Measurements from ENCODE around the gene LEKR1.
A peak's percentile ranks its signal among the peaks of the same experiment; 100 is the strongest.
"Not testable (repeated sequence)": the region's sequence is repeated elsewhere in the genome, so short reads cannot be mapped to it uniquely, and the experiment has no call there.

Gene LEKR1

GRCh38 chr3:156948402-156949210 is 122.5 kb downstream of the LEKR1 start:
- no peak overlapping the region for H3K4me3 ChIP-seq (ENCODE audit: low read length)
- DNase-seq (ENCODE audit: low read depth, low spot score): no peak

DNA sequence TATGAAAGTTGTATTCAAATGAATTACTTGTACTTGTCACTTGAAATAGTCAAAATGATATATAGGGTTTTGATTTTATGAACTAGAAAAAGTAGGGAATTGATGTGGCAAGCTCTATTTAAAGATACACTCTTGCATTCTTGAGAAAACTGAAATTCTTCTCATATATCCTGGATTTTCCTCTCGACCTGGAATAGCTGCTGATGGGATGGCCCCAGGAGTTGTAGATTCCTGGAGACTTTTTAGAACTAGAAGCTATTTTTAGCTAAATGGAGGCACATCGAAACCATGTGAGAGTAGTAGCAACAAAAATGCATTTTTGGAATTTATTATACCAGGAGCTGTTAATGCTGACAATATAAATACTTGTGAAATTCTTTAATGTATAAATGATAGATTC is 125.9 kb downstream of the LEKR1 start:
- no peak for DNase-seq (ENCODE audit: low read depth, low spot score)
- no peak overlapping the region for H3K4me3 ChIP-seq (ENCODE audit: low read length)

DNA sequence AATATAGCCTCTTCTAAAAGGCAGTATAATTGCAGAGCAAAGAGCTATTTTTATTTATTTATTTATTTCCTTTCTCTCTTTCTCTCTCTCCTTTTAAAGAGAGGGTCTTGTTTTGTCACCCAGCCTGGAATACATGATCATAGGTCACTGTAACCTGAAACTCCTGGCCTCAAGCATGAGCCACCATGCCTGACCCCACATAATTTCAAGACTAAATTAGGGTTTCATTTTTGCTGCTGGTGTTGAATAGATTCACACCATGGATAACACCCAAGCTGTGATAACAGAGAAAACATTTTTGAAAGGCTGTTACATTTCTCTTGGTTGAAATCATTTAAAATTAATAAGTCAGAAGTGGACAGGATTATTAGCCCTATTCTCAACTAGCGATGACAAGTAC is 131.6 kb downstream of the LEKR1 start:
- no peak for DNase-seq (ENCODE audit: low read depth, low spot score)
- H3K4me3 ChIP-seq (ENCODE audit: low read length): no peak overlapping the region

DNA sequence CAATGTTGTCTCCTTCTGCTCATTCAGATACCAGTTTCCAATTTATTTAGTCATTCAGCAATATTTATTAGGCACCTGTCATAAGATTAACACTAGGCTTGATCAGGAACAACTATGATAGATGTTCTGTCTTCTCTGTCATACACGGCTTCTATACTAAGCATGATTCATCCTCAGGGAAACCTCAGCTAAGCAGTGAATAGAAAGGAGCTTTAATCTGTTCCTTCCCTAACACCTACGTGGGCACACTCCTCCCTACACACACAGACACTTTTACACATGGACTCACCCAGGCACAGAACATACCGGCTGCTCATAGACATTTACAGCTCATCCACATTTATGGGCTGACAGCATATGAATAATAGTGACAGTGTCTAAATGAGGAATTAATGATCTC is 136.9 kb downstream of the LEKR1 start:
- H3K4me3 ChIP-seq (ENCODE audit: low read length): no peak overlapping the region
- no peak for DNase-seq (ENCODE audit: low read depth, low spot score)

- DNase-seq (ENCODE audit: low read depth, low spot score): no peak
- no peak overlapping the region for H3K4me3 ChIP-seq (ENCODE audit: low read length)
Measured at GRCh38 chr3:156964577-156964976, 138.4 kb downstream of the LEKR1 start.

DNA sequence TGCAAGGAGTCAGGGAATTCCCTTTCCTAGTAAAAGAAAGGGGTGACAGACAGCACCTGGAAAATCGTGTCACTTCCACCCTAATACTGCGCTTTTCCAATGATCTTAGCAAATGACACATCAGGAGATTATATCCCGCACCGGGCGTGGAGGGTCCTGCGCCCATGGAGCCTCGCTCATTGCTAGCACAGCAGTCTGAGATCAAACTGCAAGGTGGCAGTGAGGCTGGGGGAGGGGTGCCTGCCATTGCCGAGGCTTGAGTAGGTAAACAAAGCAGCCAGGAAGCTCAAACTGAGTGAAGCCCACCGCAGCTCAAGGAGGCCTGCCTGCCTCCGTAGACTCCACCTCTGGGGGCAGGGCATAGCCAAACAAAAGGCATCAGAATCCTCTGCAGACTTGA is 140.2 kb downstream of the LEKR1 start:
- not testable (repeated sequence) for DNase-seq (ENCODE audit: low read depth, low spot score)

DNA sequence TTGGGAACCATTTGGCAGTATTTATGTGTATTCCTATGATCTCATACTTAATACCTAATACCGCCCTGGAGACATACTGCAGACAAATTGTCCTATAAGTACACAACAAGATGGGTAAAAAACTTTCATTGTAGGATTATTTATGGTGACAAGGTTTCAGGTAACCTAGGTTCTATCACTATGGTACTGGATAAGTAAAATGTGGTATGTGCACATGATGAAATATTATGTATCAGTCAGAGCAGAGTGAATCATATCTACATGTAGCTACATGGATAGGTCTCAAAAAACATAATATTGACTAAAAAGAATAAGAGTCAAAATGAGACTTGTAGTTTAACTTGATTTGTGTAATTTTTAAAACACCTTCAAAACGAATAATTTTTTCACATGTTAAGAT is 147.8 kb downstream of the LEKR1 start:
- DNase-seq (ENCODE audit: low read depth, low spot score): no peak

More for the DNA sequence above, 140.2 kb downstream of the LEKR1 start:
- H3K4me3 ChIP-seq (ENCODE audit: low read length): not testable (repeated sequence)

GRCh38 chr3:156974931-156975330 is 148.8 kb downstream of the LEKR1 start:
- no peak for DNase-seq (ENCODE audit: low read depth, low spot score)

More for the DNA sequence above, 147.8 kb downstream of the LEKR1 start:
- no peak overlapping the region for H3K4me3 ChIP-seq (ENCODE audit: low read length)

GRCh38 chr3:156975721-156976120 is 149.6 kb downstream of the LEKR1 start:
- no peak for DNase-seq (ENCODE audit: low read depth, low spot score)
- no peak overlapping the region for H3K4me3 ChIP-seq (ENCODE audit: low read length)

More at GRCh38 chr3:156974931-156975330, 148.8 kb downstream of the LEKR1 start:
- no peak overlapping the region for H3K4me3 ChIP-seq (ENCODE audit: low read length)

DNA sequence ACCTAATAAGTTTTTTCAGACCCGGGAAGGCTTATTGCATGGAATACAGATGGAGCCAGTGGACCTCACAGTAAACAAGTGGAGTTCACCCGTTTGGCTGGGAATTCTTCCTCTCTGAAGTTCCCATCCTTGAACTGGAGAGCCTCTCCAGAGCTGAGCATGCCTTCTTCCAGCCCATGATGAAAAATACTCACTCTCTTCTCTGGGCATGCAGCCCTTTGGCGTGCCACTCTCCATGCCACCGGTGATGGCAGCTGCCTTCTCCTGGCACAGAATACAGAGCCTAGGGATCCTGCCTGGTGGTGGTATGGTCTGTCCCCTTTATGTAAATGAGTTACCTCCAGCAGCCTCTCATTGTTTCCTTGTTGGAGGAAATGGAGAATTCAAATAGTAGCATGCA is 150.8 kb downstream of the LEKR1 start:
- DNase-seq (ENCODE audit: low read depth, low spot score): no peak

DNA sequence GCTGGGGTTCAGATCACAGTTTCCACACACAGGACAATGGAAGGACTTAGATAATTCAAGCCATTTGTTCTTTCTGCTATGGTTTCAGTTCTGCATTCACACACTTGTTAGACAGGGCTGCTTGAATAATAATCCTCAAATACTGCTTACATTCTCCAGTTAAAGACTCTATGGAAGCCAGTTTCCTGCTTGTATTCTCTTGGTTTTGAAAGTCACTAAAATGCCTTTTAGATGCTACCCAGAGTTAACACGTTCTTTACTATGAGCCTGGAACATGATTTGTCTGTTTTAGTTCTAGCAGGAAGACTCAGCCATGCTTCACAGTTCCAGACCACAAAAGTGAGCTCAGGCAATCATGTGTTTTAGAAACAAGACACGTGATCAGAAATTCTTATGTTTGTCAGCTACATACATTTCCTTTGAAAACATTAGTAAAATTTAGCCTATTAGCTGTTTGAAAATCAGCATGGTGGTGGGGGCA is 152.4 kb downstream of the LEKR1 start:
- peak; percentile 6 for DNase-seq (ENCODE audit: low read depth, low spot score)
- no peak overlapping the region for H3K4me3 ChIP-seq (ENCODE audit: low read length)

More for the DNA sequence above, 150.8 kb downstream of the LEKR1 start:
- H3K4me3 ChIP-seq (ENCODE audit: low read length): no peak overlapping the region

DNA sequence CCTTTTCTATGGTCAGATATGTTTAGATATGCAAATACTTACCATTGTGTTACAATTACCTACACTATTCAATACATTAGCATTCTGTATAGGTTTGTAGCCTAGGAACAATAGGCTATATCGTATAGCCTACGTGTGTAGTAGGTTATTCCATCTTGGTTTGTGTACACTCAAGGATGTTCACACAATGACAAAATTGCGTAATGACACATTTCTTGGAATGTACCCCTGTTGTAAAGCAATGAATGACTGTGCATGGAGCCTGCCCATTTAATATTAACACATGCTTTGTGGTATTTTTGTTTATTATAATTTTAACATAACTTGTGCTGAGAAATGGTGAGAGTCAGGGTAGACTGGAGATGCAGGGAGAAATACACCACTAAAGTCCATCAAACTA is 154.9 kb downstream of the LEKR1 start:
- H3K4me3 ChIP-seq (ENCODE audit: low read length): no peak overlapping the region
- no peak for DNase-seq (ENCODE audit: low read depth, low spot score)

DNA sequence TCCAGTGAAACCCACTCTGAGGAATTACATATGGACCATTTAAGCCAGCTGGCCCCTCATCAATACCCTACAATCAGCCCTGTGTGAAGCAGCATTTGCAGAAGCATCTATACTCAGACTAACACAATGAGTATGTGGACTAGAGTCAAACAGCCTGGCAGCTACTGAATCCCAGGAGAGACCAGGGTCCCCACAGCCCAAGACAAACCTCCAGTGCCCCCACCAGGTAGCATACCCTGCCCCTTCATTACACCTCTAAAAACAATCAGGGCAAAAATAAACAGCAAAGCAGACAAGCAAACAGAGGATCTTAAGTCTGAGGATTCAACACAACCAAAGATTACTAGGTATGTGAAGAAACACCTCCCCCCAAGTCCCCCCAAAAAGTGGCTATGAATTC is 157.4 kb downstream of the LEKR1 start:
- DNase-seq (ENCODE audit: low read depth, low spot score): no peak
- no peak overlapping the region for H3K4me3 ChIP-seq (ENCODE audit: low read length)

DNA sequence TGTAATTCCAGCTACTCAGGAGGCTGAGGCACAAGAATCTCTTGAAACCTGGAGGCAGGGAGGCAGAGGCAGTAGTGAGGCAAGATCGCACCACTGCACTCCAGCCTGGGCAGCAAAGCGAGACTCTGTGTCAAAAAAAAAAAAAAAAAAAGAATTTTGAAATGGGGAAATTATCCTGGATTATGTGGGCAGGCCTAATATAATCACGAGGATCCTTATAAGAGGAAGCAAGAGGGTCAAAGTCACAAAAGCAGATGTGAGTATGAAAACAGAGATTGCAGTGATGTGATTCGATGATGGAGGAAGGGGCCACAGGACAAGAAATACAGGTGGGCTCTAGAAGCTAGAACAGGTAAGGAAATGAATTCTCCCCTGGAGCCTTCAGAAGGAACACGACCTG is 159.6 kb downstream of the LEKR1 start:
- H3K4me3 ChIP-seq (ENCODE audit: low read length): no peak overlapping the region
- DNase-seq (ENCODE audit: low read depth, low spot score): no peak

GRCh38 chr3:156987946-156988345 is 161.8 kb downstream of the LEKR1 start:
- no peak for DNase-seq (ENCODE audit: low read depth, low spot score)

DNA sequence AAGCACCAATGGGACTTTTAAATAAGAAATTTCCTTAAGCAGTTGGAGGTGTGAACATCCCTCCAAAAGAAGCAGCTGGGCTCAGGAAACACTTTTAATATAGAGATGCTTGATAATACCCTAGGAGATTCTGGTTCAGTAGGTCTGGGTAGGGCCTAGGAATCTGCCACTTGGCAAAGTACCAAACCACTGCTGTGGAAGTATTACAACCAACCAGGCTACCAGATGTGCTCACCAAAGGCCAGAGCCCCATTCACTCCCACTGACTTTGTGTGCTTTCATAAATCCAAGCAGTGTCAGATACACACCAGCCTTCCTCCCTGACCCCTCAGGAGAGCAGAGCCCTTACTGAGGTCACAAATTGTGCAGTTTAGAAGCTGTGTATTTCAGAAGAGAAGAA is 171.2 kb downstream of the LEKR1 start:
- no peak for DNase-seq (ENCODE audit: low read depth, low spot score)
- no peak overlapping the region for H3K4me3 ChIP-seq (ENCODE audit: low read length)

More at GRCh38 chr3:156987946-156988345, 161.8 kb downstream of the LEKR1 start:
- H3K4me3 ChIP-seq (ENCODE audit: low read length): no peak overlapping the region

- DNase-seq (ENCODE audit: low read depth, low spot score): no peak
- H3K4me3 ChIP-seq (ENCODE audit: low read length): no peak overlapping the region
Measured at GRCh38 chr3:157001221-157001957, 175.2 kb downstream of the LEKR1 start.

GRCh38 chr3:157021679-157022078 is 195.5 kb downstream of the LEKR1 start:
- H3K4me3 ChIP-seq (ENCODE audit: low read length): no peak overlapping the region
- no peak for DNase-seq (ENCODE audit: low read depth, low spot score)

DNA sequence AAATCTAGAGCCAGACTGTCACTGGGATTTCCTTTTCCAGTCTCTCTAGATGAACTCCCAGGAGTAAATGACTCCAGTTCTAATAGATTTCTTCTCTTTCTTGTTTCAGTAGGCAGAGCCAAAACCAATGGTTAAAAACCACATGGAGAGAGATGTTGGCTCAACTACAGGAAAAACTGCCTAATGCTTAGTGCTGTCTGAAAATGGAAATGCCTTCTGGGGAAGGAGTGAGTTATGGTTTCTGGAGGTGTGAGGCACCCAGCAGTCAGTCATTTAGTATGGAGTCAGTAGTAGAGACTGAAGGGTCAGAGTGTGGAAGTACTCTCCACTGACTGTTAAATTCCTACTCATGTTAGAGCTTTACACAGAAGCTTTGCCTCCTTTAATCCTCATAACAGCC is 197.1 kb downstream of the LEKR1 start:
- no peak for DNase-seq (ENCODE audit: low read depth, low spot score)

GRCh38 chr3:157026091-157026490 is 199.9 kb downstream of the LEKR1 start:
- no peak overlapping the region for H3K4me3 ChIP-seq (ENCODE audit: low read length)
- DNase-seq (ENCODE audit: low read depth, low spot score): no peak

More for the DNA sequence above, 197.1 kb downstream of the LEKR1 start:
- no peak overlapping the region for H3K4me3 ChIP-seq (ENCODE audit: low read length)

All from Jurkat, Clone E6-1 (cell line).